Subcutaneous adipose tissue (tissue), 4 donors: Measurements from ENCODE around the gene DCUN1D2. TPM values are rescaled to one million over a fixed set of nuclear protein-coding genes. Genes with fewer than 3 reads are reported as not detected.

Experiments
- total RNA-seq, 4 donors: library from RNA; depleted of rRNA; stranded (reverse); fragments of >200 nt; gene quantifications; one replicate each; pipeline ENCODE4 v1.1.0, GENCODE V29; 2016
- TF ChIP-seq, protein P1 (sequence below): fragments of 450-650 bp; IDR thresholded peaks from one replicate; pipeline ENCODE4 v1.5.1; 2016; ENCODE audit warnings: low read depth, mild to moderate bottlenecking, control low read depth, antibody characterized with exemption, moderate library complexity

DCUN1D2 gene
- total RNA-seq, 4 donors from 2014 or later, result 15.1 to 22.2 (median 18.8) TPM

DNA sequence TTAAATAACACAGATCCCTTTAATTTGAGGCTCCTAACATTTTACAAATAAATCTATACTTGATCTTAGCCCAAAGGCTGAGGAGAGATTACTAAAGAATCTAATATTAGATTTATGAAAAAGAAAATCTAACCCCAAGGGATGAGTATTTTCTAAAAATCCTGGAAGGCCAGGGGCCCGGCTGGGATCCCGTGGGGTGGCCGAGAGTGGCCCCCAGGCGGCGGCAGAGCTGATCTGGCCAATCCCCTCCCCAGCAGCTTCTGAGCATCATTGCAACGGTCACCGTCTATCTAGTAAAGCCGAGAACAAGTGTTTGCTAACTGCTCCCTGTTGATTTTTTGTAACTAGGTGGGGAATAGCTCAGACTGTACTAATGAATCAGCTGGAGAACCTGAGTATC is 74.7 kb downstream of the DCUN1D2 start:
- TF ChIP-seq, protein P1, sequence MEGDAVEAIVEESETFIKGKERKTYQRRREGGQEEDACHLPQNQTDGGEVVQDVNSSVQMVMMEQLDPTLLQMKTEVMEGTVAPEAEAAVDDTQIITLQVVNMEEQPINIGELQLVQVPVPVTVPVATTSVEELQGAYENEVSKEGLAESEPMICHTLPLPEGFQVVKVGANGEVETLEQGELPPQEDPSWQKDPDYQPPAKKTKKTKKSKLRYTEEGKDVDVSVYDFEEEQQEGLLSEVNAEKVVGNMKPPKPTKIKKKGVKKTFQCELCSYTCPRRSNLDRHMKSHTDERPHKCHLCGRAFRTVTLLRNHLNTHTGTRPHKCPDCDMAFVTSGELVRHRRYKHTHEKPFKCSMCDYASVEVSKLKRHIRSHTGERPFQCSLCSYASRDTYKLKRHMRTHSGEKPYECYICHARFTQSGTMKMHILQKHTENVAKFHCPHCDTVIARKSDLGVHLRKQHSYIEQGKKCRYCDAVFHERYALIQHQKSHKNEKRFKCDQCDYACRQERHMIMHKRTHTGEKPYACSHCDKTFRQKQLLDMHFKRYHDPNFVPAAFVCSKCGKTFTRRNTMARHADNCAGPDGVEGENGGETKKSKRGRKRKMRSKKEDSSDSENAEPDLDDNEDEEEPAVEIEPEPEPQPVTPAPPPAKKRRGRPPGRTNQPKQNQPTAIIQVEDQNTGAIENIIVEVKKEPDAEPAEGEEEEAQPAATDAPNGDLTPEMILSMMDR, result no peak

DNA sequence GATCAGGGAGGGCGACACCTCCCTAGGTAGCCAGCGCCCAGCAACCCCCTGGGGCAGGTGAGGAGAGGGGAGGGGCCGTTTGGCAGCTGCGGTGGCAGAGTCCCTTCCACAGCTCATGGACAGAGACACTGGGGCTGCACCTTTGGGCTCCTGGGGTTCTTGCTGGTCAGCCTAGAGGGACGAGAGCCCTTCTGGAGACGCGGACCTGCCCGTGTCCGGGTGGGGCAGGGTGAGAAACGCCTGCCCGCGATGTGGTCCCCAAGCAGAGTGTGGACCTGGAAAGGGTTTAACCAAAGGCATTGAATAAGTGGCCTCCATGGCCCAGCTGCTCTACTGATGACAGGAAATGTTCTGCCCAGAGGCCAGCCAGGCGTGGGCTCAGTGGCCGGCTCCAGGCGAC is 75.5 kb downstream of the DCUN1D2 start:
- TF ChIP-seq, protein P1, result no peak

DNA sequence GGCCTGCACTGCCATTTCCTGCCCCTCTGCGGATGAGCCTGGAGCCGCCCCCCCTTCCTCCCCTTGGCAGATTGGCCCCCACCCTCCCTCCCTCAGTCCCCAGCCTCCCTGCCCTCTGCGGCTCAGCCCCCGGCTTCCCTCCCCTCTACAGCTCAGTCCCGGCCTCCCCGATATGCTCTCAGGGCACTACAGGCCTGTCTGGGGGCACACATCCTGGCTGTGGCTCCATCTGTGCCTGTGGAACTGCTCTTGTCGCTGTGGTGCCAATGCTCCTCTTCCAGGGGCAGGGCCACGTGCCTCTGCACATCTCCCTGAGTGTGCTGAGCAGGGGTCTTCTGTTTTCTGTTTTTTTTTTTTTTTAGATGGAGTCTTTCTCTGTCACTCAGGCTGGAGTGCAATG is 76.2 kb downstream of the DCUN1D2 start:
- TF ChIP-seq, protein P1, result no peak

DNA sequence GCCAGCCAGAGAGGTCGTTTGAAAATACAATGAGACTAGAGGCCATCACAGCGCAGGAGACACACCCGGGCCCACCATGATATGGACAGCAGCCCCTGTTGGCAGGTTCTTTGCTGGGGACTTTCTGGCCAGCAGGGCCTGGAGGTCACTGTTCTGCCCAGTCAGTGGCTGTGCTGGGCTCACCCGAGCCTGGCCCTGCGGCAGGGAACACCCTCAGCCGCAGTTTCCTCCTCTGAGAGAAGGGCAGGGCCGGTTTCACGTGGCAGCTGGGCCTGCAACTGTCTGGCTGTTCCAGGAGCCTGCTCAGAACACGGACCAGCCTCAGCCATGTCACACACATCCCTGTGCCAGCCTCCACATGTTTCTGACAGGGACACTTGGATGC is 76.6 kb downstream of the DCUN1D2 start:
- TF ChIP-seq, protein P1, result no peak

DNA sequence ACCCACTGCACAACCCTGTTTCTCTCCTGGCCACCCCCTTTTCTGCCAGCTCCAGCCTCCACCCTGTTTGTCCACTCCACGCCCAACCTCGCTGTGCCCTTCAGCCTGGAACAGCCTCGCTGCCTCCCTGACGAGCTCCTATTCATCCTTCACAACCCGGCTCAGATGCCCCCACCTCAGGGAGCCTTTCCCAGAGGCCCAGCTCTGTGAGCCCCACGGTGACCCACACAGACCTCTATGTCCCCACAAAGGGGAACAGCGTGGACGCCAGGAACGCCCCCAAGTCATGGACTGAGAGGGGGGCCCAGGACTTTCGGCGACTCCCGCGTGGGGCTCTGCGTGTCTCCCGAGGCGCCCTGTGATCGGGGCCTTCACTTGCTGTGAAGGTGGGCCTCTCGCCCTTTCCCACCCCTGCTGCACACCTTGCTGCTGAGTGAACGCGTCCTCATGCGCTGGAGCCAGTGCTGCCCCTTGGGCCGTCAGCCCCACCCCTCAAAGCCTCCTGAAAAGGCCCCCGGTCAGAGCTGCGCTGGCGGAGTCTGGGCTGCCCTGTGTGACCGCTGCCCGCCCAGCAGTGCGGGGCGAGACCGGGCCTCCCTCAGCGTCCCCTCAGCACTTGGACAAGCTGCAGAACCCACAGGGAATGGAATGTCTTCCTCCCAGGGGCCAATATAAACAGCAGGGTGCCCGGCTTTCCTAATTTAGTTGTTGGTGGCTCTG is 77.2 kb downstream of the DCUN1D2 start:
- TF ChIP-seq, protein P1, result no peak

DNA sequence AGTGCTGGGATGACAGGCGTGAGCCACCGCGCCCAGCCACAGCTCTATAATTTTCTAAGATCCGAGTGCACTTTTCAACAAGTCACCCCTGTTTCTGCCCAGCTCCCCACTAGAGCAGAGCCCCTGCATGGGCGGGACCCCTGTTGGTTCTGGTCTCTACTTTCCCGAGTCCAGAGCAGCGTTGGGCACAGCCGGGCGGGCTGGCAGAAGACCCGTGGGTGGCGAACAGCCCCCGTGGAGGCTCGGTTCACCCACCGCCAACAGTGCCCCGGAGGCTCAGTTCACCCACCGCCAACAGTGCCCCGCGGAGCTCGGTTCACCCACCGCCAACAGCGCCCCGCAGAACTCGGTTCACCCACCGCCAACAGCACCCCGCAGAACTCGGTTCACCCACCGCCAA is 78.1 kb downstream of the DCUN1D2 start:
- TF ChIP-seq, protein P1, result no peak

DNA sequence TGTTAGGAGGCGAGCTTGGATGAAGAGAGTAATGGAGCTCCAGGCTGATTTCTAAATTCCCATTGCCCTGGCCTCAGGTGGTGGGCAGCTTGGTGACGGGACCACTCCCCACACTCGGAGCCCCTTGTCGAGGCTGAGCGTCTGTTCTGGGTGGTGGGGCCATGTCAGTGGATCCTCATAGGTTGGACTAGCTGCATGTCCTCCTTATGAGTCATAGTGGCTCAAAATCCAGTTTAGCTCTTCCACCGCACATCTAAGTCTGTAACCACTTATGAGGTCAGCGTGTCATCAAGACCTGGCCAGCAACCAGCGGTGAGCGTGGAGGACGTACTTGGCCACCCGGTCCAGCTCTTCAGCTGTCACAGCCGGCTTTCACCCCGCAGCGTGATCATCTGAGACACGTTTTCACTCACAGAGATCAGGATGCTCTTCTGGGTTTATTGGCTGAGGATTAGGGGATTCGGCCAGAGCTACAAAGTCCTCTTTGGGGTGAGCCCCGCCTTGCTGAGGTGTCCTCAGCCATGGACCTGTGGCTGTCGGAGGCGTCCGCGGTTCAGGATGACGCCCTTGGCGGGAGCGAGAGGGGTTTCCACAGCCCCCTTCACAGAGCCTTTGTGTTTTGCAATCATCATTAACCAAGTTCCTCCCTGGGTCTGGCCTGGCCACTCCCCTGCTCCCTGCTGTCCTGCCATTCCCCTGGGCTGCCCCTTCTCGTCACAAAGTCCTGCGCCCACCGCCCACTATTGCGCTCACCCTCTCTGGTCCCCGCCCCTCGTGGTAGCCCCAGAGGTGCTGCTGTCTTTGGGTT is 79.1 kb downstream of the DCUN1D2 start:
- TF ChIP-seq, protein P1, result no peak
